ENCODE measurements around the gene BEAN1.

BEAN1 gene

GRCh38 chr16:66528294-66528693 is 101.2 kb downstream of the BEAN1 start:
- peaks cover 14% of the 10 kb centered on the region for H3F3A ChIP-seq (ENCODE audit: control insufficient read depth, insufficient read depth)
- peaks cover 12% of the 10 kb centered on the region for H3K27me3 ChIP-seq (ENCODE audit: control insufficient read depth, low read length)
- H3K4me3 ChIP-seq (ENCODE audit: low read length): no peak overlapping the region
- TF ChIP-seq EZH2phosphoT487 (IDR thresholded peaks at IDR 0.05; ENCODE audit: borderline replicate concordance, low read length): no peak
- no peak for TF ChIP-seq CTCF (IDR thresholded peaks at IDR 0.05; ENCODE audit: low read depth, low read length, poor library complexity, severe bottlenecking)
- H4K20me1 ChIP-seq (ENCODE audit: control insufficient read depth, insufficient read depth, low read depth, low read length): no peaks in the 10 kb centered on the region
- H3K36me3 ChIP-seq (ENCODE audit: control insufficient read depth, low read length): no peaks in the 10 kb centered on the region
- H3K27ac ChIP-seq (ENCODE audit: low read depth, low read length): no peak overlapping the region
- H3K79me2 ChIP-seq (ENCODE audit: control insufficient read depth, low read length): no peaks in the 10 kb centered on the region
- no peaks in the 10 kb centered on the region for H3K9me3 ChIP-seq (ENCODE audit: control insufficient read depth, insufficient read depth, low read length)
- peaks cover 27% of the 10 kb centered on the region for H3K4me1 ChIP-seq (ENCODE audit: control insufficient read depth, low read length)
- H3K9me2 ChIP-seq (replicated peaks; ENCODE audit: control insufficient read depth, low read length): no peaks in the 10 kb centered on the region
- no peak overlapping the region for H3K4me2 ChIP-seq (ENCODE audit: low read length)

GRCh38 chr16:66529475-66529874 is 102.4 kb downstream of the BEAN1 start:
- Histone ChIP-seq H3F3A (ENCODE audit: control insufficient read depth, insufficient read depth) (peaks cover 5% of the 10 kb centered on the region; the same call in 1 of the 2 replicates), H3K9me3 (ENCODE audit: control insufficient read depth, insufficient read depth, low read length) (no peaks in the 10 kb centered on the region), H3K27me3 (ENCODE audit: control insufficient read depth, low read length) (peaks cover 12% of the 10 kb centered on the region), H3K36me3 (ENCODE audit: control insufficient read depth, low read length) (no peaks in the 10 kb centered on the region), H4K20me1 (ENCODE audit: control insufficient read depth, insufficient read depth, low read depth, low read length) (no peaks in the 10 kb centered on the region), H3K9me2 (replicated peaks; ENCODE audit: control insufficient read depth, low read length) (no peaks in the 10 kb centered on the region), H3K79me2 (ENCODE audit: control insufficient read depth, low read length) (no peaks in the 10 kb centered on the region), H3K4me1 (ENCODE audit: control insufficient read depth, low read length) (peaks cover 15% of the 10 kb centered on the region), H3K4me3 (ENCODE audit: low read length) (no peak overlapping the region), H3K4me2 (ENCODE audit: low read length) (no peak overlapping the region), H3K27ac (ENCODE audit: low read depth, low read length) (no peak overlapping the region)
- TF ChIP-seq CTCF (IDR thresholded peaks at IDR 0.05; ENCODE audit: low read depth, low read length, poor library complexity, severe bottlenecking) (no peak), EZH2phosphoT487 (IDR thresholded peaks at IDR 0.05; ENCODE audit: borderline replicate concordance, low read length) (no peak)

All from DOHH2 (cell line).